ENCODE data around the gene IFT52.
"Not testable (repeated sequence)": the region's sequence is repeated elsewhere in the genome, so short reads cannot be mapped to it uniquely, and the experiment has no call there.

GRCh38 chr20:43655176-43655575 is 64.4 kb downstream of the IFT52 start:
- TF ChIP-seq POLR2AphosphoS5, CTCF, EP300 (IDR thresholded peaks at IDR 0.05): not testable (repeated sequence)
